ENCODE results near the gene DAPK2.

DNA sequence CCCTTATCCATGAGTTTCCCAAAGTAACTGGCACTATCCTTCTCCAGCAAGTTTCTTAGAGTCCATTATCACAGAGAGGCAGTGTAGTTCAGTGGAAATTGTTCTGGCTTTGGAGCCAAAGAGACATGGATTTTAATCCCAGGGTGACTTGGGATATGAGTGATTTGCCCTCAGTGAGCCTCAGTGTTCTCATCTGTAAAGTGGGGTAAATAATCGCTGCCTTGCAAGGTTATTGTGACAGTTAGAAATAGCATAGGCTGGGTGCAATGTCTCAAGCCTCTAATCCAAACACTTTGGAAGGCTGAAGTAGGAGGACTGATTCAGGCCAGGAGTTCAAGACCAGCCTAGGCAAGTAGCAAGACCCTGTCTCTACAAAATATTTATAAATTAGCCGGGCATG, 30.0 kb downstream of the DAPK2 start:
- TF ChIP-seq ARNTL (CRISPR knock-in tag; IDR thresholded peaks at IDR 0.05; ENCODE audit: borderline replicate concordance, low read depth) (no peak), ZFP30 (CRISPR knock-in tag; IDR thresholded peaks at IDR 0.05) (no peak), OSR1 (CRISPR knock-in tag; IDR thresholded peaks at IDR 0.05) (no peak), RARB (CRISPR knock-in tag; IDR thresholded peaks at IDR 0.05) (no peak), SNAI2 (CRISPR knock-in tag; IDR thresholded peaks at IDR 0.05) (no peak), CREB5 (CRISPR knock-in tag; IDR thresholded peaks at IDR 0.05; ENCODE audit: low read depth) (no peak)
